HCT116 (cell line): ENCODE measurements around the gene DYDC1. TPM values are rescaled to one million over a fixed set of nuclear protein-coding genes. Genes with fewer than 3 reads are reported as not detected.

Experiments
- ATAC-seq: fragments of 200-7000 bp; cut with Tn5 transposase; 2 replicates; pipeline ENCODE4 v1.9.1; 2020; ENCODE audit warnings: mild to moderate bottlenecking, moderate library complexity
- BruUV-seq: library from RNA; stranded (reverse); fragments of 400-500 nt; replicated peaks from 2 replicates; lab custom pipeline; 2021; lab: Mats Ljungman, UMichigan
- CTCF ChIA-PET: fragments of 300-600 bp; sonication (Branson Sonifier 250); formaldehyde crosslinking; loops from one replicate; lab custom pipeline; 2021; ENCODE audit warnings: antibody characterized with exemption; lab: Charles Lee
- POLR2A ChIA-PET: fragments of 300-600, 350-600 bp; sonication (Branson Sonifier 250); formaldehyde crosslinking; loops from one replicate; lab custom pipeline; 2021; ENCODE audit warnings: antibody characterized with exemption; lab: Charles Lee
- RAD21 ChIA-PET, 2 experiments: fragments of 300-600 bp; sonication (Branson Sonifier 250); formaldehyde crosslinking; loops; one replicate each; lab custom pipeline; 2023; ENCODE audit warnings: low total read pairs in 2 of 2; ENCODE audit not compliant: uncharacterized antibody in 2 of 2, unreplicated experiment in 2 of 2, low non-redundant PET in 1 of 2; lab: Charles Lee
- DNase-seq: peaks from one replicate; pipeline ENCODE4 v3.0.0-alpha.2; 2010; ENCODE audit warnings: low read depth, low spot score
- H2AFZ ChIP-seq: fragments of 200-600 bp; shearing (Covaris generic), sonication (generic); 2 replicates; pipeline ENCODE4 v1.6.1; 2017; ENCODE audit warnings: low read depth, mixed run types, mixed read lengths, antibody characterized with exemption, low read length; ENCODE audit not compliant: poor library complexity, severe bottlenecking
- H3K27ac ChIP-seq: 2 replicates; pipeline ENCODE4 v1.5.1; 2012; ENCODE audit warnings: low read depth, low read length
- H3K27me3 ChIP-seq: fragments of 200-600 bp; sonication (generic); 2 replicates; pipeline ENCODE4 v1.6.1; 2016; ENCODE audit warnings: mixed run types, low read length, mixed read lengths; ENCODE audit not compliant: insufficient read depth
- H3K36me3 ChIP-seq, 2 experiments: fragments of 200-500 bp in 1 of 2; fragments of 200-600 bp in 1 of 2; sonication (Bioruptor generic) in 1 of 2; sonication (generic) in 1 of 2; 2 replicates each; pipeline versions ENCODE4 v1.5.1 to v1.6.1; 2014 to 2016; ENCODE audit warnings: low read length in 2 of 2, inconsistent platforms in 1 of 2, mixed read lengths in 1 of 2, mixed run types in 1 of 2; ENCODE audit not compliant: insufficient read depth in 2 of 2, control insufficient read depth in 1 of 2
- H3K4me1 ChIP-seq, 2 experiments: fragments of 200-600 bp in 1 of 2; sonication (generic) in 1 of 2; 2 replicates each; pipeline versions ENCODE4 v1.5.1 to v1.6.1; 2012 to 2017; ENCODE audit warnings: low read length in 2 of 2, inconsistent platforms in 1 of 2, mild to moderate bottlenecking in 1 of 2, mixed read lengths in 1 of 2, mixed run types in 1 of 2, moderate library complexity in 1 of 2; ENCODE audit not compliant: insufficient read depth in 2 of 2, control insufficient read depth in 1 of 2
- H3K4me2 ChIP-seq: fragments of 200-600 bp; sonication (generic); 2 replicates; pipeline ENCODE4 v1.6.1; 2017; ENCODE audit warnings: mixed run types, low read length, mixed read lengths
- H3K4me3 ChIP-seq, 2 experiments: fragments of 200-600 bp in 1 of 2; sonication (generic) in 1 of 2; replicated peaks in 1 of 2; 2 replicates each; pipeline ENCODE4 v1.5.1; 2011 to 2016; ENCODE audit warnings: low read length in 2 of 2, control low read depth in 1 of 2, low read depth in 1 of 2, mild to moderate bottlenecking in 1 of 2, mixed read lengths in 1 of 2, mixed run types in 1 of 2
- H3K79me2 ChIP-seq: fragments of 200-600 bp; sonication (generic); 2 replicates; pipeline ENCODE4 v1.6.1; 2017; ENCODE audit warnings: mild to moderate bottlenecking, mixed run types, low read length, moderate library complexity, mixed read lengths; ENCODE audit not compliant: insufficient read depth
- H3K9ac ChIP-seq: fragments of 200-600 bp; sonication (generic); 2 replicates; pipeline ENCODE4 v1.6.1; 2016; ENCODE audit warnings: low read length, mixed read lengths
- H3K9me2 ChIP-seq: fragments of 200-600 bp; sonication (generic), shearing (Covaris generic); 2 replicates; pipeline ENCODE4 v1.6.1; 2017; ENCODE audit warnings: mixed run types, mild to moderate bottlenecking, moderate library complexity; ENCODE audit not compliant: insufficient read depth
- H3K9me3 ChIP-seq, 2 experiments: fragments of 200-500 bp in 1 of 2; fragments of 200-600 bp in 1 of 2; sonication (Bioruptor generic) in 1 of 2; sonication (generic) in 1 of 2; 2 replicates each; pipeline ENCODE4 v1.6.1; 2014 to 2017; ENCODE audit warnings: low read length in 2 of 2, mixed read lengths in 2 of 2, inconsistent platforms in 1 of 2, low read depth in 1 of 2, mild to moderate bottlenecking in 1 of 2, mixed run types in 1 of 2, moderate library complexity in 1 of 2; ENCODE audit not compliant: control insufficient read depth in 1 of 2, insufficient read depth in 1 of 2
- H4K20me1 ChIP-seq: fragments of 200-600 bp; sonication (generic), shearing (Covaris generic); 2 replicates; pipeline ENCODE4 v1.6.1; 2017; ENCODE audit warnings: mixed run types, mild to moderate bottlenecking, moderate library complexity; ENCODE audit not compliant: insufficient read depth
- CBX3 ChIP-seq: IDR thresholded peaks from 2 replicates; pipeline ENCODE4 v1.6.1; 2012; ENCODE audit warnings: low read depth
- CEBPB ChIP-seq: IDR thresholded peaks from 2 replicates; pipeline ENCODE4 v1.6.1; 2012; ENCODE audit warnings: low read depth
- CTCF ChIP-seq, 3 experiments: fragments of 200-600 bp in 1 of 3; sonication (generic) in 1 of 3; IDR thresholded peaks in 2 of 3; conservative IDR thresholded peaks in 1 of 3; 2 replicates each; pipeline ENCODE4 v1.5.1; 2012 to 2017; ENCODE audit warnings: low read depth in 2 of 3, low read length in 2 of 3, antibody characterized with exemption in 1 of 3, borderline replicate concordance in 1 of 3, control low read depth in 1 of 3, mild to moderate bottlenecking in 1 of 3, mixed read lengths in 1 of 3, mixed run types in 1 of 3, moderate library complexity in 1 of 3; ENCODE audit not compliant: insufficient read depth in 1 of 3
- FOSL1 ChIP-seq: IDR thresholded peaks from 2 replicates; pipeline ENCODE4 v1.6.1; 2012; ENCODE audit warnings: low read depth
- POLR2A ChIP-seq: IDR thresholded peaks from 2 replicates; pipeline ENCODE4 v1.7.0; 2011; ENCODE audit warnings: borderline replicate concordance; ENCODE audit not compliant: insufficient read depth, insufficient read length; ENCODE audit errors: extremely low read depth
- RAD21 ChIP-seq: IDR thresholded peaks from 2 replicates; pipeline ENCODE4 v1.6.1; 2012; ENCODE audit warnings: low read depth, mild to moderate bottlenecking
- REST ChIP-seq: IDR thresholded peaks from 2 replicates; pipeline ENCODE4 v1.6.1; 2012; ENCODE audit warnings: low read depth
- SP1 ChIP-seq: IDR thresholded peaks from 2 replicates; pipeline ENCODE4 v1.6.1; 2012; ENCODE audit warnings: low read depth
- SRF ChIP-seq: IDR thresholded peaks from 2 replicates; pipeline ENCODE4 v1.6.1; 2012; ENCODE audit warnings: low read depth
- intact Hi-C: fragments of 100-400 bp; cut with micrococcal nuclease; formaldehyde crosslinking; loops from 2 replicates; pipeline ENCODE4 v1.10.0; 2022
- total RNA-seq: library from RNA; stranded (reverse); gene quantifications from one replicate; pipeline ENCODE4 v1.2.1, GENCODE V29; 2021; ENCODE audit not compliant: unreplicated experiment
- TF ChIP-seq, protein P1 (sequence below): IDR thresholded peaks from 2 replicates; pipeline ENCODE4 v1.6.1; 2012

The DYDC1 gene
- total RNA-seq, 1 experiment from 2014 or later = not detected

DNA sequence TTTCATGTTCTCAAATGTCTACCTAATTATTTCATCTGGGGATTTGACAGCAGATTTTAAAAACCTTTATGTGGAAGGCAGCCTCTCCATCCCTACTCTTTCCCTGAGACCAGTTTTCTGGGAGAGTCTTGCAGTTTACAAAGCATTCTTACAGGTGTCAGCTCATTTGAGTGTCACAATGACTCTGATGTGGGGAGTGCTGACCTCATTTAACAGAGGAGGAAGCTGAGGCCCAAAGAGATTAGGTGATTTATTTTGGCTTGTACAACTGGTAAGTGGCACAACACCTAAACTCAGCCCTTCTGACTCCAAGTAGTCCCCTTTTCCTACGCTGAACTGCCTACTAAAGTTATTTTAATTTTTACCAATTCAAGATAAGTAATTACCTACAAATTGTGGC is 33.8 kb downstream of the DYDC1 start:
- Histone ChIP-seq H3K27ac (no peak overlapping the region), H3K9ac (no peak overlapping the region), H4K20me1 (no peaks in the 10 kb centered on the region), H2AFZ (no peak overlapping the region), H3K79me2 (no peaks in the 10 kb centered on the region), H3K27me3 (no peaks in the 10 kb centered on the region), H3K9me2 (peaks cover 3% of the 10 kb centered on the region; the same call in 1 of the 2 replicates), H3K36me3 (no peaks in the 10 kb centered on the region), H3K9me3 (no peaks in the 10 kb centered on the region), H3K4me1 (peaks cover 0 to 10% of the 10 kb centered on the region in 2 experiments; a peak in 3 of 4 replicates), H3K4me3 (no peak overlapping the region), H3K4me2 (no peak overlapping the region)
- TF ChIP-seq, protein P1, sequence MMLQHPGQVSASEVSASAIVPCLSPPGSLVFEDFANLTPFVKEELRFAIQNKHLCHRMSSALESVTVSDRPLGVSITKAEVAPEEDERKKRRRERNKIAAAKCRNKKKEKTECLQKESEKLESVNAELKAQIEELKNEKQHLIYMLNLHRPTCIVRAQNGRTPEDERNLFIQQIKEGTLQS = no peak
- TF ChIP-seq POLR2A (no peak), FOSL1 (no peak), SRF (no peak), CBX3 (no peak), SP1 (no peak), CEBPB (no peak), REST (no peak), CTCF (IDR thresholded peaks at IDR 0.05 in 2 of 3, conservative IDR thresholded peaks at IDR 0.05 in 1 of 3; ENCODE audit: borderline replicate concordance in 1 of 3, insufficient read depth in 1 of 3, low read depth in 2 of 3, low read length in 2 of 3) (no peak), RAD21 (no peak)
- ChIA-PET CTCF (no interaction called here), POLR2A (interaction anchor here (0.6 kb wide), 1 partner anchor 130 kb away, joined by 3 read pairs; no protein-coding TSS in a partner anchor), RAD21 (no interaction called here)
- ATAC-seq (no peak), DNase-seq (no peak)
- BruUV-seq = no TSS peak
- intact Hi-C loops = no loop called here
